ENCODE data around the gene LCN1.

LCN1 gene

GRCh38 chr9:135559606-135560005, 38.4 kb downstream of the LCN1 start:
- TF ChIP-seq, protein P1, sequence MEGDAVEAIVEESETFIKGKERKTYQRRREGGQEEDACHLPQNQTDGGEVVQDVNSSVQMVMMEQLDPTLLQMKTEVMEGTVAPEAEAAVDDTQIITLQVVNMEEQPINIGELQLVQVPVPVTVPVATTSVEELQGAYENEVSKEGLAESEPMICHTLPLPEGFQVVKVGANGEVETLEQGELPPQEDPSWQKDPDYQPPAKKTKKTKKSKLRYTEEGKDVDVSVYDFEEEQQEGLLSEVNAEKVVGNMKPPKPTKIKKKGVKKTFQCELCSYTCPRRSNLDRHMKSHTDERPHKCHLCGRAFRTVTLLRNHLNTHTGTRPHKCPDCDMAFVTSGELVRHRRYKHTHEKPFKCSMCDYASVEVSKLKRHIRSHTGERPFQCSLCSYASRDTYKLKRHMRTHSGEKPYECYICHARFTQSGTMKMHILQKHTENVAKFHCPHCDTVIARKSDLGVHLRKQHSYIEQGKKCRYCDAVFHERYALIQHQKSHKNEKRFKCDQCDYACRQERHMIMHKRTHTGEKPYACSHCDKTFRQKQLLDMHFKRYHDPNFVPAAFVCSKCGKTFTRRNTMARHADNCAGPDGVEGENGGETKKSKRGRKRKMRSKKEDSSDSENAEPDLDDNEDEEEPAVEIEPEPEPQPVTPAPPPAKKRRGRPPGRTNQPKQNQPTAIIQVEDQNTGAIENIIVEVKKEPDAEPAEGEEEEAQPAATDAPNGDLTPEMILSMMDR (IDR thresholded peaks at IDR 0.05; ENCODE audit: low read depth, low read length) = no peak
- no peak for DNase-seq (ENCODE audit: low read depth, low spot score)
- in situ Hi-C loops (cut with HindIII; ENCODE audit: low sequenced_read_pairs) = no loop called here
- no peak overlapping the region for H3K4me3 ChIP-seq (ENCODE audit: low read depth, low read length)

GRCh38 chr9:135561391-135562234, 40.4 kb downstream of the LCN1 start, which contains the start of gene PAEP:
Gene PAEP (plus strand): TSS chr9:135561756.
- no peak within 1 kb of the TSS for H3K4me3 ChIP-seq (ENCODE audit: low read depth, low read length)
- DNase-seq (ENCODE audit: low read depth, low spot score) = no peak
- in situ Hi-C loops (cut with HindIII; ENCODE audit: low sequenced_read_pairs) = no loop called here
- TF ChIP-seq, protein P1 (IDR thresholded peaks at IDR 0.05; ENCODE audit: low read depth, low read length) = no peak

- H3K4me3 ChIP-seq (ENCODE audit: low read depth, low read length) = no peak overlapping the region
- TF ChIP-seq, protein P1 (IDR thresholded peaks at IDR 0.05; ENCODE audit: low read depth, low read length) = no peak
- in situ Hi-C loops (cut with HindIII; ENCODE audit: low sequenced_read_pairs) = no loop called here
- DNase-seq (ENCODE audit: low read depth, low spot score) = no peak
These were observed 41.0 kb downstream of the LCN1 start for GRCh38 chr9:135562235-135562745.

DNA sequence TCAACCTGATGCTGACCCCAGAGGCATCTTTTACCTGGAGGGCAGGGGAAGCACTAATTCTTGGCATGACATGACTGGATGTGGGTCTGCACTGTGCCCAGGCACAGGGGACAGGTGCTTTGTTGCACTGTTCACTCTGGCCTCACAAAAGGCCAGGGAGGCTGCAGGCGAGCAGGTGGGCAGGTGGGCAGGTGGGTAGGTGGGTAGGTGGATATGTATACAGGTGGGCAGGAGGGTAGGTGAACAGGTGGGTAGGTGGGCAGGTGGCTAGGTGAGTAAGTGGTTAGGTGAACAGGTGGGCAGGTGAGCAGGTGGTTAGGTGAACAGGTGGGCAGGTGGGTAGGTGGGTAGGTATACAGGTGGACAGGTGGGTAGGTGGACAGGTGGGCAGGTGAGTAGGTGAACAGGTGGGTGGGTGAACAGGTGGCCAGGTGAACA, 41.8 kb downstream of the LCN1 start:
- in situ Hi-C loops (cut with HindIII; ENCODE audit: low sequenced_read_pairs) = no loop called here
- TF ChIP-seq, protein P1 (IDR thresholded peaks at IDR 0.05; ENCODE audit: low read depth, low read length) = no peak
- no peak for DNase-seq (ENCODE audit: low read depth, low spot score)
- H3K4me3 ChIP-seq (ENCODE audit: low read depth, low read length) = no peak overlapping the region

DNA sequence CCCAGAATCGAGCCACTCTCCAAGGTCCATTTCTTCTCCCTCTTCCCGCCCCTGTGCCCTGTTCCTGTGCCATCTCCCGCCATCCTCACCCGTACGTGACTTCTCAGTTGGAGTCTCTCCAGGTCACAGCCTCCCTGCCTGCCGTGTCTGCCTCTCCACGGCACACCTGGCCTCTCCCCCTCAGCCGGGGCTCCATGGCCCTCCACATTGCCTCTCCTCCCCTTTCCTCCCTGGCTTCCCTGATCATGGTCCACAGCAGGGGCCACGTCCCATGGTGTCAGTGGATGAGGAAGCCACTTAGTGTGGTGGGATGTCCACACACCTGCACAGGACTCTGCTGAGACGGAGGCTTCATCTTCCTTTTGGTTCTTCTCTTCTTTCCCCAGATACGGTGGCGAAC, 42.6 kb downstream of the LCN1 start:
- TF ChIP-seq, protein P1 (IDR thresholded peaks at IDR 0.05; ENCODE audit: low read depth, low read length) = no peak
- no peak for DNase-seq (ENCODE audit: low read depth, low spot score)
- in situ Hi-C loops (cut with HindIII; ENCODE audit: low sequenced_read_pairs) = no loop called here
- H3K4me3 ChIP-seq (ENCODE audit: low read depth, low read length) = no peak overlapping the region

DNA sequence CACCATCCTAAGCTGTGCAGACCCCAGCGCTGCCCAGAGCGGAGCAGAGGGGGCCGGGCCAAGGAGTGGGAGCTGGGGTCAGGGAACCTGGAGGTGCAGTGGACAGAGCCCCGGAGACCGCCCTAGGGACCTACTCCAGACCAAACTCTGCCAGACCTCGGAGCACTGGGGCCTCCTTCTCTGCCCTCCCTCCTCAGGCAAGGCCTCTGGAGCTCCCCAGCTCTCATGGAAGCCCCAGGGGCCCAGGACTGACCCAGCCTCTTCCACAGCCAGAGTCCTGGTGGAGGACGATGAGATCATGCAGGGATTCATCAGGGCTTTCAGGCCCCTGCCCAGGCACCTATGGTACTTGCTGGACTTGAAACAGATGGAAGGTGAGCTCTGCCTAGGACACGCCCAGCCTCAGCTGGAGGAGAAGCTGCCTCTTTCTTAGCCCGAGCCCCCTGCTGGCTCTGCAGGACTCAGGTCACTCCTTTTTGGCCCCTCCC, 43.9 kb downstream of the LCN1 start:
- TF ChIP-seq, protein P1 (IDR thresholded peaks at IDR 0.05; ENCODE audit: low read depth, low read length) = no peak
- in situ Hi-C loops (cut with HindIII; ENCODE audit: low sequenced_read_pairs) = no loop called here
- DNase-seq (ENCODE audit: low read depth, low spot score) = no peak
- no peak overlapping the region for H3K4me3 ChIP-seq (ENCODE audit: low read depth, low read length)

All from astrocyte of the spinal cord (primary cell).